Umbilical cord (tissue), 2 donors: Measurements from ENCODE around the gene NRG3. TPM values are rescaled to one million over a fixed set of nuclear protein-coding genes. Genes with fewer than 3 reads are reported as not detected.
"Not testable (repeated sequence)": the region's sequence is repeated elsewhere in the genome, so short reads cannot be mapped to it uniquely, and the experiment has no call there.

Source experiments
- DNase-seq: peaks from one replicate; pipeline ENCODE4 v3.0.0-alpha.2; 2015; ENCODE audit warnings: low spot score
- total RNA-seq: library from RNA; depleted of rRNA; stranded (reverse); fragments of >200 nt; gene quantifications from one replicate; pipeline ENCODE4 v1.2.3, GENCODE V29; 2014; ENCODE audit warnings: low replicate concordance; ENCODE audit not compliant: insufficient read depth

The NRG3 gene
- total RNA-seq, 1 donor from 2014 or later: 0.72 TPM

DNA sequence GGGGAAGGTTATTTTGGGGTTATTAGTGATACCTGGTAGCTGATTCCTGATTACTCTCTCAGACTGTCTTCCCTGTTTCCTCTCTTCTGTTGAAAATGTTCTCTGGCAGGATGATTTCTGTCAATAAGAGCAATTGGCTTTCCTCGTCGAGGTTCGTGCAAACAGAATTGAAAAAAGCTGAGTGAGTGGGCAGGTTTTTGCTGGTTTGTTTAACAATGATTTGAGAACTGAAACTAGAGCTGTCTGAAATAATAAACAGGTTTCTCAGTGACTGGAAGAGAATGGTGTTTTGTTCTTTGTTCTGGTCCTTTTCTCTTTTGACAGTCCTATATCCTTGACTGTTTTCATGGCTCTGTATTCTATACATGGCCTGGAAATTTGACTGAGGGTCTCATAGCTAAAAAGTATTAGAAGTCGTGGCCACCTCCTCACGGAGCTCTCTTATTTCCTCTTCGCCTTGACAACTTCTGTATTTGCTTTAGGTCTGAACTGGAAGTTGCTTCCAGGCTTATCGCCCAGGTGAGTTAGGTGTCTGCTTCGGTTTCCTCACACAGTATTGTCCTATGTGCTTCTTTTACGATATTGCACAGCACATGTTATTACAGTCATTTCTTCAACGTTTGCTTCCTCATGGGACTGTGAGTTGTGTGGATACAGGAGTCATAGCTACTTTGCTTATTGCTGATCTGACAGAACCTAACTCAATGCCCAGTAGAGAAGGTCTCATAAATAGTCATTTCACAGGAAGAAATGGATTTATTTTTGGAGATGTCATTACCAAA is 403.6 kb downstream of the NRG3 start:
- DNase-seq: no peak

DNA sequence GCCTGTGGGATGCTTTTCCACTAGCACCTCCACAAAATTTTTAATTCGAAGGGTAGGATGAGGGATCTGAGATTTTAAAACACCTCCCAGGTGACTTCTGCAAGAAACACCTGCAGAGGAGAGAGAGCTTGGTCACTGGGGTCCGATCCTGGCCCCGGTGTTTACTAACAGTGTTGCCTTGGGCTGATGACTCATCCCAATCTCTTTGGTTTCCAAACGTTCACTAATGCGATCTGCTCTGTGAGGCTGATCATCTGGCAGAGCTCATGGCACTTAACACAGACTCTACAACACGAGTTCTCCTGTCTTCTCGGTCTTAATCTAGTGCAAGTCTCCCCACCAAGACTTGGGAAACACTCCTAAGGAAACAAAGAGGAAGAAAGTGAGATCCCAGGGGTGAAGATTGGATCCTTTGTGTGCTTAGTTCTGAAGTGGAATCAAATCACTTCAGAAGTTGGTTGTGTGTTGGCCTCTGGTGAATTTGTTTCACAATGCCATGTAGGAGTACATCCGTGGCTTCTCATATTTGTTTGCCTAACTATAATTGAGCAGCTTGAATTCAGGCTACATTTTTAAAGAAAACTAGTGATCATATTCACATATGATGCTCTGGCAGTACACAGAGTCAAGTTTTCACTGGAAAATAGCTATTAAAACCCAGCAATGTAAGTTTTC is 407.9 kb downstream of the NRG3 start:
- DNase-seq: no peak

DNA sequence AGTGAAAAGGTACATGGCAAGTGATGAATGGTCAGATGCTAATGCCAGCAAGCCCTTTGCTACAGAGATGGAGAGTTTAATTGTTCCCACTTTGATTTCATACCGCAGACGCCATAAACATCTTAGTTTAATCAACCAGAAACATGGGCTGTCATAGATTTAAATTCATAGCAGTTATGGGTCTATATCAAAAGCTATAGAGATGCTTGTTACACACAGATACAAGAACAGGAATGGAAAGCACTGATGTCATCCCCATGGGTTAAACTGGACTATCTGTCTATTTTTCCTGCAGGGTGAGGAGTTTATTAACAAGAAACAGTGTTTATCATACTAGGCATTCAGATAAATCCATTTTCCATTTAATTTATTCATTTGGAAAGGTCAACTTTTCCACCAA is 409.2 kb downstream of the NRG3 start:
- DNase-seq: no peak

DNA sequence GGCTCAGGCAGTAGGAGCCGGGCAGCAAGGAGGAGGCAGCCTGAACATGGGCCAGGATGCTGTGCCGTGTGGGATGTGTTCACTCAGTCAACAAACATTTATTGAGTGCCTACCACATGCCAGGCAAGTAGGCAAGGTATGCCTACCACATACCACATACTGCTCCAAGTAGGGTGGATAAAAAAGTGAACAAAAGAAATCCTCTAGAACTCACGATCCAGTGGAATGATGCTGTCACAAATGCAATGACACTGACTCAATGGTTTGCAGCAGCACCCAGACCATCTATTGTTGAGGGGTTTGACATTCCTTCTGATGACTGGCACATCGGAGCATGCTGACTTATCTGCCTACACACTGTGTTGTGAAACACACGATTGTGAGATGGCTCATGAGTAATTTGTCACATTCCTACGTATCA is 413.5 kb downstream of the NRG3 start:
- no peak for DNase-seq

DNA sequence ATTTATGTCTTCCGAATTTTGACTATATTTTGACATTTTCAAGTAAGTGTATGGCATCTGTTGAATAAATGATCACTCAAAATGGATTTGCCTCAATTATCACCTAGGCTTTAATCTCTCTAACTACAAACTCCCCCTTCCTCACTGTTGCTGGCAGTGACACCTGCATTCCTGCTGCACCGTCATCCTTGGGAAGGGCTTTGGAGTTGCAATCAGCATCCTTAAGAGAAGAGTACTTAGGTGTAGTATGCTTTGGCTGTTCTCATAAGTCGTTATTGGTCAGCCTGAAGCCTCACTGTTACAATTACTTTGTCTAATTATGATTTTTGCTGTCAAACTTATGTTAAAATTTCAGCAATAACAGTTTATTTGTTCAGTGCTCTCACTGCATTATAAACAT is 415.0 kb downstream of the NRG3 start:
- DNase-seq: no peak

DNA sequence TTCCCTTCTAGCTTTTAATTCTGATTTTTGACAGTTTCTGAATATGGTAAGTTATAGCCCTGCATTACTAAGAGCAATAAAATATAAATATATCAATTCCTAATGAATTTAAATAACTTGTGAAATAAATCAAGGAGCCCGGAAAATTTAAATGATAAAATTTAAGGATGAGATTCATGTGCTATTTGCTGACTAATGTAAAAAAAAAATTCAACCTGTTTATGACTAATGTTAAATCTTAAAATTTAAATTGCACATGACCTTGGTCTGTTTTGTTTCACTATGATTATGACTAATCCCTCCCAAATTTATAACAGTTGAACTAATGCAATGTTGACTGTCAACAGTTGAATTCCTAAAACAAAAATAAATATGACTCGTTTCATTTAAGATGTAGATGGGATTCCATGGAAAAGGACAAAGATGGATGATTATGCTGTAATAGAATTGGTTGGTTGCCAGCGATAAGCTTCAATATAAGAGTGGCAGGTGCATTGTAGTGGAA is 419.9 kb downstream of the NRG3 start:
- no peak for DNase-seq

DNA sequence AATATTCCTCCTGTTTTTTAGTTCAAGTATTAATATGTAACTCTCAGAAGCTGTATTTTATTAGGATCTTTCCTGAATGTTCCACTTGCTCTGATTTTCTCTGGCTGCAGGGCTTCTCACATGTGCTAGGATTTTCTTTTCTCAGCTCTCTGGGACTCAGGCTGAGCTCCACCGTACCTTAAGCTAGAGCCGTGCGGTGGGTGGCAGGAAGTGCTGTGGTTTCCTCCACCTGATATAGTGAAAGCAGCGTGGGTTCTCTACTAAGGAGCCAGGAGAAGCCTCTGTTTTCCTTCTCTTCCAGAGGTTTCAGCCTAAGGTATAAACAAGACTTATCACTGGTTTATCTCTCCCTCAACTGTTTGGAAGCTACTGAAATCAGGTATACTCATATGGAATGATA is 433.6 kb downstream of the NRG3 start:
- no peak for DNase-seq

DNA sequence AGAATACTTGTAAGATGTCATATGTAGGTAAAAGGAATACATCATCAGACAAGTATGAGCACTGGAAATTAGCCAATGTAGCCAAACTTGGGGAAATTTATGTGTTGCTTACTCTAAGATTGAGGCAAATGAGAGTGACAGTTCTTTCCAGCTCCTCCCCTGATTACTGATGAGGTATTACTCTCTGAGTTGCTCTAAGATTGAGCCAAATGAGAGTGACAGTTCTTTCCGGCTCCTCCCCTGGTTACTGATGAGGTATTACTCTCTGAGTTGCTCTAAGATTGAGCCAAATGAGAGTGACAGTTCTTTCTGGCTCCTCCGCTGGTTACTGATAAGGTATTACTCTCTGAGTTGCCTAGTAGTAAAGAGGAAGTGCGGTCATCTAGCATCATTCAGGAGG is 435.8 kb downstream of the NRG3 start:
- DNase-seq: no peak

DNA sequence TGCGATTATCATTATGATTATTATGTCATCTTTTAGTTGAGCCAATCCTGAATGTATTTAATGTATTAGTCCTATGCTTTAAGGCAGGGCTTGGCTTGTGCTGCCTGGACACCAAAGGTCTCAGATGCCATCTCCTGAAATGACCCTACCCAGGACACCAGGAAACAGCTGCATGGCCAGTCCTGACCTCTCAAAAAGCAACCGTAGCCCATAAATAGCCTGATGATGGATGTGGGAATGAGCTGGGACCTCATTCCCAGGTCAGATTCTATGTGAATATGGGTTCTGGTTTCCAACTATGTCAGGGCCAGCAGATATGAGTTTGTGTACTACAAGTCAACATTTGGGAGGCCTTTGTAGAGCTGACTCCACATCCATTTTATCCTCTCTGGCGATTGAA is 438.4 kb downstream of the NRG3 start:
- no peak for DNase-seq

DNA sequence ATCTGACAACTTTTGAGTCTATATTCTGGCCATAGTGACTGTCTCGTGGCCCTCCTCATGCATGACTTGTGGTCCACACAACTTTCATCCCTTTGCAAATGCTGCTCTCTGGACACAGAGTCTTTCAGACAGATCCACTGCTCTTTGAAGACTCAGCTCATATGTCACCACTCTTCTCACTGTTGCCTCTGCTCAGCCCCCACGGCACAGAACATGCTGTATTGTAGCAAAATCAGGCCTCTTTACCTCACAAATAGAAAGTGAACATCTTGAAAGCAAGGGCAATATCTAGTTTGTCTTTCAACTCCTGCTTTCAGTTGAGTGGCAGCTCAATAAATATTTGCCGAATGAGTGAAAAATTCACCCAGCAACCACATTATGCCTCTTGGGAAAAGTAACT is 443.5 kb downstream of the NRG3 start:
- DNase-seq: no peak

DNA sequence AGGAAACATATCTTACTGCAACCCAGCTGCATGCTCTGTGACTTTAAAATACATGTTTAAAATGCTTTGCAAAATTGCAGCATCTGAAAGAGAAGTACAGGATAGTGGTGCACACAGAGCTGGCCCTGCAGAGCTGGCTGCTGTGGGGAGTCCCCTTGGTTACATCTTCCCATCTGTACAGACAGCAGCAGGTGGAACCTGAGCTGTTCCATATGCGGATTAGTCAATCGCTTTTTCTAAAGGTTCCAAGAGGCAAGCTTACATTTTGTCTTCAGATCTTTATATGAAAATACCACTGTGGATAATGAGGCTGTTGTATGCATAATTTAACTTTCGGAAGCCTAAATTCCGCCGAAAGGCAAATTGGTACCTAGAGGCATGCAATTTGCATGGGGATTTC is 444.1 kb downstream of the NRG3 start:
- DNase-seq: no peak

DNA sequence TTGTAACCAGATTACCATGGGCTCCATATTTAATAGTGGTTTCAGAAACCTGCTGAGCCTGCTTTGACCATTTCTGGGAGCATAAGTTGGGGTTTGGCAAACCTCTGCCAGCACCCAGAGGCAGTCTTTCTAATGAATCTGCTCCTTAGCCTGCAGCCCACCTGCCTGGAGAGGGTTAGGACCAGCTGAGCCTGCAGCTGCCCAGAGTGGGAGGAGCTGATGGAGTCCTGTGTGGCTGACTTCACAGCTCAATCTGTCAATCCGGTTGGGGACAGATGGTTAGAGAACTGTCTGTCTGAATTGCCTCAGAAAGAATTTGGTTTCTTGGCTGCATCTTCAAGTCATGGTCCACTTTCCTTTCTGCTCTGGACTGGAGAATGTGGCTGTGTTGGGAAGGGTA is 444.6 kb downstream of the NRG3 start:
- no peak for DNase-seq

DNA sequence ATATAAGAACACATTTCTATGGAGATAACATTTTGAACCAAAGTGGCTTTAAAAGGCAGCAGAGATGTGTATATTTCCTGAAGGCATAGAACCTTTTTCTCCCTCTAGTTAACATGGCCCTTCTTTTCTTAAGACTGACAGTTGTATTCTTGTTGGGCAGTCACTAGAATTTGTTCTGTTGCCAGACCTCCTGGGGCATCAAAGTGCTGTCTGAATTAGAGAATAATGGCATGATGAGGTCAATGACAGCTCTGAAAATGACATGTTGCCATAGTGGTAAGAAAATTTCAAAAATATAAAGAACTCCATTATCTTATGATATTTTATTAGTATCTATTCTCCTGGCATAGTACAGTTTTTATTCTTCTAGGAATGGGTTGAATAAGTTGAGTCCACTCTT is 446.7 kb downstream of the NRG3 start:
- DNase-seq: no peak

DNA sequence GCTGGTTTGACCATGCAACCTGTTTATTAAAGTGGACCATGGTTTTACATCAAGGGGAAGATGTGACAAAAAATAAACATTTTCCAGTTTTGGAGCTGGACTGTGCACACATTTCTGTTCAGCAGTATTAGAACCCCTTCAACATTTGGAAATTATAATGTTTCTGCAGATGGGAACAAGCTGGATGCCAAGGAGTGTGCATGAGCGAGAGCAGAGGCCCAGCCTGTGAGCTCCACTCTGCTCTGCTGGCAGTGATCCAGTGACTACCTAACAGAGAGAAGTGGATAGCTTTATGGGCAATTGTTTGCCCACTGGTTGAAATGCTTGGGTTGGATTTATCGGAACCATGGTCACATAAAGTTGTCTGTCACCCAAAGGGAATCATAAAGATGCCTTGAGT is 456.7 kb downstream of the NRG3 start:
- DNase-seq: no peak

DNA sequence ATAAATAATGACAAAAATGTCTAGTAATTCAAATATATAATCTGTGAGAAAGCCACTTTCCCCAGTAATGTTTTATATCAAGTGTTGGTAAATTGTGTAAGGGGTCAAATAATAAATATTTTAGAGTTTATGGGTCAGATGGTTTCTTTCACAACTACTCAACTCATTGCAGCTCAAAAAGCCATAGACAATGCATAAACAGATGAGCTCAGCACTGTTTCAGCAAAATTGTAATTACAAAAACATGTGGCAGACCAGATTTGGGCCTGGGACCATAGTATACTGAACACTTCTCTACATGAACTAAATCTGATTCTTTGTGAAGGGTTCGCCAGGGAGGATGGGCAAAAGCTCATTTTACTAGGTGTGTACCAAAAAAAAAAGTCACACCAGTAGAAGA is 460.8 kb downstream of the NRG3 start:
- DNase-seq: no peak

DNA sequence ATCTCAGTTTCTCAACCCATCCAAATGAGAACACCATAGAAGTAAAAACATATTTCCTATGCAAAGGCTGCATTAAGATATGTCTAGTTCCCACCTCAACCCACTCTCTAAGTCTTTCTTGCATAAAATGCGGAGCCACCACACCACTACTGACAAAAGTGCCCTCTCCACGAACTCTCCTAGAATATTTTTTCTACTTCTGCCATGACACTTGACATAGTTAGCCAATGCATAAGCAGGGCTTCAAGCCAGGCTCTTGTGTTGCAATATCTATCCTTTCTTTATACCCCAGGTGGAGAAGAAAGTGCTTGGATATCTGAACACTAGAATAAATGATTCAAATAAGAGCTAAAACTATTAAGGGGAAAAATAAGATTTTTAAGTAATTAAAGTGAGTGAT is 465.2 kb downstream of the NRG3 start:
- DNase-seq: no peak

DNA sequence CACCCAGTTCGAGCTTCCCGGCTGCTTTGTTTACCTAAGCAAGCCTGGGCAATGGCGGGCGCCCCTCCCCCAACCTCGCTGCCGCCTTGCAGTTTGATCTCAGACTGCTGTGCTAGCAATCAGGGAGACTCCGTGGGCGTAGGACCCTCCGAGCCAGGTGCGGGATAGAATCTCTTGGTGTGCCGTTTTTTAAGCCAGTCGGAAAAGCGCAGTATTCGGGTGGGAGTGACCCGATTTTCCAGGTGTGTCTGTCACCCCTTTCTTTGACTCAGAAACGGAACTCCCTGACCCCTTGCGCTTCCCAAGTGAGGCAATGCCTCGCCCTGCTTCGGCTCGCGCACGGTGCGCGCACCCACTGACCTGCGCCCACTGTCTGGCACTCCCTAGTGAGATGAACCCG is 474.6 kb downstream of the NRG3 start:
- not testable (repeated sequence) for DNase-seq

DNA sequence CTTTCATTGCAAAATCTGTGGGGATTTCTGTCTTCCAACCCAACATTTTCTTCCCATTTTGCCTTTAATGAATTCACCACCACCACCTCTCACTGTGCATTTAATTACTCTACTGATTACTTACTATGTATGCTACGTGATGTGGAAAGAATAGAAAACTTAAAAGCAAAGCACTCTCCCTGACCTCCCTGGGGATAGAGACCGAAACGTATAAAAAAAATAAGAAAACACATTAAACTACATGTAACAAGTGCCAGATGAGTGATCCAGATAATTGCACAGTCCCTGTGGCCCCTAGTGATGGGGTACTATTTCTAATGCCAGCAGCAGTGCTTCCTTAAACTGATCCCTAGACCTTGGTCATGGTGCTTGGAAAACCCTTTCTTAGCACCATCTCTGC is 478.4 kb downstream of the NRG3 start:
- DNase-seq: no peak

DNA sequence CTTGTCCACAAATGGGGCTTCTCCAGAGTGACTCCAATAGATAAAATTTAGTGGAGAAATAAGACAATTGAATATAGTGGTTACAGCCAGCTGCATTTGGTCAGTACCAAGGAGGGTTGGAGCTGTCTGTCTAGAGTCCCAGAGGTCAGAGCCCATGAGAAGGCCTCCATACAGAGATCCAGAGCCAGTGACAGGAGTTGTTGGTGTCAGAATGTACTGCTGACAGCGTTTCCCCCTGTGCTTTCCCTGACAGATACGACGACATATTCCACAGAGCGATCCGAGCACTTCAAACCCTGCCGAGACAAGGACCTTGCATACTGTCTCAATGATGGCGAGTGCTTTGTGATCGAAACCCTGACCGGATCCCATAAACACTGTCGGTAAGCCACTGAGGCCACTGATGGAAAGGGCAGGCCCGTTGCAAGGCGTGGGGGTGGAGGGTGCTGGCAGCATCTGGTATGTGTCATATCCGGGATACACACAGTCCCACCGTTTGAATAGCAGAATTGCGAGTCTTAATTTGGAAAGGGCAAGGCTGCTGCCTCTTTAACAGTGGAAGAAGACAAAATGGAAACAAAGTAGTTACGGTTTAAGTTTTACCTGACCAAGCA is 483.6 kb downstream of the NRG3 start:
- peak; percentile 21 for DNase-seq

DNA sequence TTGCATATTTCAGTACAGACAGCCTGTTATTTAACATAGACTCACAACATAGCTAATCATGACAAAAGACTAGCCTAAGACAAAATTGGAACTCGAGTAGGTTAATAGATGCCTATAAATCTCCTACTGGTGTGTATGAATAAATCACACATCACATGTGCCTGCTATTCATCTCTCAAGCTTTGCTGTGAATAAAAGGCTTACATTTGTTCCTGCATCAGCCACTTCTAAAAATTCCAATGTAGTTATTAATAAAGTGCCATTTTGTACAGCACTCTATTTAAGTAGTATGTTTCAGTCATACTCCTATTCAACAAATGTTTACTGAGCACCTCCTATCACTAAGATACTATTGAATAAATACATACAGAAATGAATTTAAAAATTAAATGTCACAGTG is 486.3 kb downstream of the NRG3 start:
- DNase-seq: no peak

DNA sequence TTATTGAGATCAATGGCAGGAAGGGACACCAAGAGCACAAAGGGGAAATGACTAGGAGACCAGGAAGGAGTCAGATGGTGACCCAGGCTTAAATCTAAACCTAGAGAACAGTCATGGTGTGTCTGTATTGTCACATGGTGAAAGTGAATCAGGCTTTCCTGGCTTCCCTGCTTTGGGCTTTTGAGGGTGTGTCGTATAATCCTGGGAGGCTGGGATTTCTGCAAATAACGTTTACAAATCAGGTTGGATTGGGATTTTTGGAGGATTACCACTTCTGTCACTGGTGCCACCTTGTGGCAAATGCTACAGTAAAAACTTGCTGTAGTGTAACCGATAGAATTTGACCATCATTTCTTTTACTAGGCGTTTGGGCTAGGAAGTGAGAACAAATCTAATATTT is 502.6 kb downstream of the NRG3 start:
- DNase-seq: no peak

DNA sequence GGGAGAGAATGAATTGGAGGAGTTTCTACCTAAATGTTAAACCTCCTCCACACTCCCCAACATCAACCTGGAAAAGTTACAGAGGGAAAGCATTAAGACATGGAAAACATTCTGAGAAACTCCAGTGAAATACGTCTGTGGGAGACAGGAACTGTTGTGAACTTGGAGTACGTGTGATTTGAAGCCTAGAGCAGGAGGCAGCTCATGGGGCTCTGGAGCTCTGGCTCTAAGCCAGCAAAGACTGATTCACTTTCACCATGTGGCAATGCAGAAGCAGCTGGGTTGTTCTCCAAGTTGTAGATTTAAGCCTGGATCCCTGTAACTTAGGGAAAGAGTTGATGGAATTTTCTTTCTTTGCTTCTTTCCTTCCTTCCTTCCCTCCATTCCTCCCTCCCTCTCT is 503.2 kb downstream of the NRG3 start:
- DNase-seq: peak; percentile 89

DNA sequence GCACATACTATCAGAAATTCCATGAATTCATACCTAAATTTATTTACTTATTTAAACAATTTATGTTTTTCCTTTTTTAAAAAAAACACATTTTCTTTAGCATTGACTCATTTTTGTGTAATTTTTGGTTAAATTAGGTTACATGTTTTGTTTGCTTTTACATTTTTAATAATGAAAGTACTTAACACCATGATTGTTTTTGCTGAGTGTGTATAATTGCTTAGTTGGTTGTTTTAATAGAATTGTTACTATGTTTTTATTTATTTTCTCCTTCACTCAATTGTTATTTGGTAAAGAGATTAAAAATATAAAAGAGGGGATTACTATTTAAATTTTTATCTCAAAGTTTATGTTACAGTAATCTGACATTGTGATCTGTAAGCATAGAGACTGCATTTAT is 508.4 kb downstream of the NRG3 start:
- DNase-seq: no peak
